A673 (cell line): ENCODE results near the gene MYH15. TPM values are rescaled to one million over a fixed set of nuclear protein-coding genes. Genes with fewer than 3 reads are reported as not detected.

ENCODE experiments used
- BruUV-seq: library from RNA; stranded (reverse); fragments of 400-500 nt; replicated peaks from 2 replicates; lab custom pipeline; 2021; lab: Mats Ljungman, UMichigan
- CTCF ChIA-PET: fragments of 300-600 bp; sonication (Branson Sonifier 250); formaldehyde crosslinking; loops from one replicate; lab custom pipeline; 2022; ENCODE audit warnings: antibody characterized with exemption; lab: Charles Lee
- POLR2A ChIA-PET: fragments of 300-600 bp; sonication (Branson Sonifier 250); formaldehyde crosslinking; loops from one replicate; lab custom pipeline; 2022; ENCODE audit warnings: antibody characterized with exemption; ENCODE audit not compliant: low non-redundant PET; lab: Charles Lee
- DNase-seq: peaks from one replicate; pipeline ENCODE4 v3.0.0-alpha.2; 2015; ENCODE audit warnings: low spot score
- H3K27ac ChIP-seq: fragments of 200-600 bp; sonication (generic); 2 replicates; pipeline ENCODE4 v1.5.1; 2016; ENCODE audit warnings: mixed run types, low read depth, mild to moderate bottlenecking, mixed read lengths, antibody characterized with exemption, low read length; ENCODE audit not compliant: poor library complexity, severe bottlenecking
- H3K27me3 ChIP-seq: fragments of 200-600 bp; sonication (generic); replicated peaks from 2 replicates; pipeline ENCODE4 v1.6.1; 2017; ENCODE audit warnings: mixed run types, low read depth, mild to moderate bottlenecking, mixed read lengths, antibody characterized with exemption, low read length; ENCODE audit not compliant: insufficient read depth, poor library complexity
- H3K36me3 ChIP-seq: fragments of 200-600 bp; sonication (generic); 2 replicates; pipeline ENCODE4 v1.6.1; 2016; ENCODE audit warnings: mixed run types, mild to moderate bottlenecking, mixed read lengths, antibody characterized with exemption, low read length; ENCODE audit not compliant: insufficient read depth, poor library complexity, severe bottlenecking
- H3K4me1 ChIP-seq: fragments of 200-600 bp; sonication (generic); 2 replicates; pipeline ENCODE4 v1.6.1; 2017; ENCODE audit warnings: mixed run types, mild to moderate bottlenecking, mixed read lengths, antibody characterized with exemption, low read length; ENCODE audit not compliant: insufficient read depth, poor library complexity, severe bottlenecking
- H3K4me3 ChIP-seq: fragments of 200-600 bp; sonication (generic); 2 replicates; pipeline ENCODE4 v1.5.1; 2016; ENCODE audit warnings: low read depth, mixed run types, mild to moderate bottlenecking, mixed read lengths, low read length; ENCODE audit not compliant: poor library complexity, severe bottlenecking
- H3K9me3 ChIP-seq: fragments of 200-600 bp; sonication (generic); 2 replicates; pipeline ENCODE4 v1.6.1; 2016; ENCODE audit warnings: mixed run types, low read depth, mild to moderate bottlenecking, mixed read lengths, antibody characterized with exemption, low read length; ENCODE audit not compliant: poor library complexity, severe bottlenecking
- CTCF ChIP-seq: fragments of 300-800, 200-600 bp; sonication (generic); conservative IDR thresholded peaks from 2 replicates; pipeline ENCODE4 v1.5.1; 2017; ENCODE audit warnings: low read depth, mild to moderate bottlenecking, antibody characterized with exemption, low read length, moderate library complexity, mixed read lengths
- EZH2 ChIP-seq: fragments of 200-600 bp; sonication (generic); IDR thresholded peaks from 2 replicates; pipeline ENCODE4 v1.6.1; 2017; ENCODE audit warnings: borderline replicate concordance, low read depth, mild to moderate bottlenecking, mixed read lengths, antibody characterized with exemption, low read length; ENCODE audit not compliant: poor library complexity, severe bottlenecking
- intact Hi-C: fragments of 100-400 bp; cut with micrococcal nuclease; formaldehyde crosslinking; loops from one replicate; pipeline ENCODE4 v1.10.0; 2022; ENCODE audit not compliant: unreplicated experiment
- total RNA-seq: library from RNA; stranded (reverse); gene quantifications from 2 replicates; pipeline ENCODE4 v1.2.3, GENCODE V29; 2021

Gene MYH15
- total RNA-seq, 1 experiment from 2014 or later: 1.2 TPM

DNA sequence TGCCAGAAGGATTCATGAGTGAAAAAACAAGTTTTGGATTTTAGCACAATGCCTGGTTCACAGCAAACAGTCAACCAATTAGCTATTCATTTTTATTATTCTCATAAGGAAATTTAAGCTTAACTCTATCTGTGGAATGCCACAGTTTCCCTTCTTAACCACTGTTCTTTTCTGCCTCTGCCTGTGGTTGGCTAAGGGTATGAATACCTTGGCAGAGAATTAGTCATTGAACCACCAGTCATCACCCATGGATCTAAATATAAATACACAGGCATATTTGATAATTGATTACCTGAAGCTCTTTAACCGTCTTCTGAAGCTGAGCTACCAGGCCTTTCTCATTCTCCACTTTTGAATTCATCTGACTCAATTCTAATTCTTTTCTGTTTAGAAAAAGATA, 79.9 kb downstream of the MYH15 start:
- Histone ChIP-seq H3K4me1 (no peaks in the 10 kb centered on the region), H3K36me3 (no peaks in the 10 kb centered on the region), H3K27ac (no peak overlapping the region), H3K27me3 (no peaks in the 10 kb centered on the region), H3K9me3 (no peaks in the 10 kb centered on the region), H3K4me3 (no peak overlapping the region)
- DNase-seq: no peak
- intact Hi-C loops: no loop called here
- ChIA-PET CTCF (no interaction called here), POLR2A (no interaction called here)
- no peak for TF ChIP-seq CTCF
- no peak for TF ChIP-seq EZH2
- no TSS peak for BruUV-seq

DNA sequence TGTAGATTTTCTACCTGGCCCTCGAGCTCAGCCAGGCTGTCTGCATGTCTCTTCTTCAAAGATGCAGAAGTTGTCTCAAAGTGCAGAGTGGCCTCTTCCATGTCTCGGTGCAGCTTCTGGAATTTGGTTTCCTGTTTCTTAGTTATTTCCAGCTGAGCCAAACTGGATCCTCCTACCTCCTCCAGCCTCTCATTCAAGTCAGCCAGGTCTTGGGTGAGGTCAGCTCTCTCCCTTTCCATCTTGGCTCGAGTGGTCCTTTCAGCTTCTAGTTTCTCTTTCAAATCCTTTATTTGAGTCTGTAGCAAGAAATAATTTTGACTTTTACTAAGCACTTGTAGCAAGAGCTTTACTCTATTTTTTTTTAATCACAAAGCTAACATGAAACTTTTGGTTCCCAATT, 81.8 kb downstream of the MYH15 start:
- no peak for DNase-seq
- Histone ChIP-seq H3K9me3 (no peaks in the 10 kb centered on the region), H3K4me1 (no peaks in the 10 kb centered on the region), H3K4me3 (no peak overlapping the region), H3K36me3 (no peaks in the 10 kb centered on the region), H3K27ac (no peak overlapping the region), H3K27me3 (no peaks in the 10 kb centered on the region)
- no TSS peak for BruUV-seq
- intact Hi-C loops: no loop called here
- ChIA-PET POLR2A (no interaction called here), CTCF (no interaction called here)
- no peak for TF ChIP-seq CTCF
- no peak for TF ChIP-seq EZH2

GRCh38 chr3:108420926-108421325, 89.5 kb downstream of the MYH15 start:
- ChIA-PET POLR2A (no interaction called here), CTCF (no interaction called here)
- no peak for TF ChIP-seq EZH2
- no peak for TF ChIP-seq CTCF
- Histone ChIP-seq H3K27me3 (no peaks in the 10 kb centered on the region), H3K36me3 (no peaks in the 10 kb centered on the region), H3K4me1 (no peaks in the 10 kb centered on the region), H3K4me3 (no peak overlapping the region), H3K27ac (no peak overlapping the region), H3K9me3 (no peaks in the 10 kb centered on the region)
- no TSS peak for BruUV-seq
- intact Hi-C loops: no loop called here
- no peak for DNase-seq
